Brain pericyte (primary cell): Measurements from ENCODE around the gene WFDC6.

Source experiments
- DNase-seq: peaks from one replicate; pipeline ENCODE4 v3.0.0-alpha.2; 2012; ENCODE audit warnings: low read depth, low spot score

The WFDC6 gene

GRCh38 chr20:45515147-45515913 is 24.0 kb downstream of the WFDC6 start, which contains the start of gene SPINT3:
TSS of gene SPINT3 (minus strand) at chr20:45515622. CDS start at chr20:45515608, 14 bp downstream.
- no peak for DNase-seq

- no peak for DNase-seq
These were observed 28.9 kb downstream of the WFDC6 start for GRCh38 chr20:45510242-45510862.

- no peak for DNase-seq
These were observed 30.2 kb downstream of the WFDC6 start for GRCh38 chr20:45509091-45509490.

GRCh38 chr20:45508068-45508886 is 31.0 kb downstream of the WFDC6 start:
- no peak for DNase-seq

- no peak for DNase-seq
These were observed 32.1 kb downstream of the WFDC6 start for GRCh38 chr20:45507011-45507820.

GRCh38 chr20:45506398-45506797 is 32.9 kb downstream of the WFDC6 start:
- DNase-seq = no peak

GRCh38 chr20:45503403-45503802 is 35.9 kb downstream of the WFDC6 start:
- DNase-seq = no peak

GRCh38 chr20:45502561-45502960 is 36.7 kb downstream of the WFDC6 start:
- DNase-seq = no peak

- no peak for DNase-seq
These were observed 37.7 kb downstream of the WFDC6 start for GRCh38 chr20:45501600-45501999.

- DNase-seq = no peak
These were observed 39.3 kb downstream of the WFDC6 start for GRCh38 chr20:45500022-45500421.

- DNase-seq = no peak
These were observed 41.2 kb downstream of the WFDC6 start for GRCh38 chr20:45497971-45498494.

GRCh38 chr20:45496166-45496565 is 43.1 kb downstream of the WFDC6 start:
- no peak for DNase-seq

- no peak for DNase-seq
These were observed 43.8 kb downstream of the WFDC6 start for GRCh38 chr20:45495501-45495941.

GRCh38 chr20:45489083-45489531 is 50.2 kb downstream of the WFDC6 start:
- DNase-seq = no peak

GRCh38 chr20:45487231-45487635 is 52.0 kb downstream of the WFDC6 start:
- no peak for DNase-seq

GRCh38 chr20:45485388-45485787 is 53.9 kb downstream of the WFDC6 start:
- no peak for DNase-seq

- DNase-seq = no peak
These were observed 54.6 kb downstream of the WFDC6 start for GRCh38 chr20:45484676-45485075.
